Mucosa of rectum (tissue), 2 donors: ENCODE measurements around the gene BAIAP2.
"Not testable (repeated sequence)": the region's sequence is repeated elsewhere in the genome, so short reads cannot be mapped to it uniquely, and the experiment has no call there.

Experiments
- H3K27ac ChIP-seq, 2 donors: one replicate each; pipeline ENCODE4 v1.7.0; 2013; ENCODE audit warnings: inconsistent platforms in 2 of 2, low read depth in 2 of 2, low read length in 2 of 2
- H3K27me3 ChIP-seq, 2 donors: one replicate each; pipeline ENCODE4 v1.7.0; 2013; ENCODE audit warnings: low read length in 2 of 2; ENCODE audit not compliant: control insufficient read depth in 2 of 2, insufficient read depth in 2 of 2
- H3K36me3 ChIP-seq, 2 donors: one replicate each; pipeline ENCODE4 v1.7.0; 2013; ENCODE audit warnings: low read length in 2 of 2; ENCODE audit not compliant: control insufficient read depth in 2 of 2, insufficient read depth in 2 of 2
- H3K4me1 ChIP-seq, 2 donors: one replicate each; pipeline ENCODE4 v1.7.0; 2013; ENCODE audit warnings: low read length in 2 of 2, mild to moderate bottlenecking in 1 of 2; ENCODE audit not compliant: control insufficient read depth in 2 of 2, insufficient read depth in 2 of 2
- H3K4me3 ChIP-seq, 2 donors: one replicate each; pipeline ENCODE4 v1.7.0; 2013; ENCODE audit warnings: low read length in 2 of 2
- H3K9ac ChIP-seq, 2 donors: one replicate each; pipeline ENCODE4 v1.7.0; 2013; ENCODE audit warnings: low read length in 2 of 2, low read depth in 1 of 2, mild to moderate bottlenecking in 1 of 2
- H3K9me3 ChIP-seq, 2 donors: one replicate each; pipeline ENCODE4 v1.7.0; 2013; ENCODE audit warnings: low read length in 2 of 2; ENCODE audit not compliant: control insufficient read depth in 2 of 2
- donor health status: healthy.
- donor health status: Normal muscosa, but diverticular disease.

BAIAP2 gene

DNA sequence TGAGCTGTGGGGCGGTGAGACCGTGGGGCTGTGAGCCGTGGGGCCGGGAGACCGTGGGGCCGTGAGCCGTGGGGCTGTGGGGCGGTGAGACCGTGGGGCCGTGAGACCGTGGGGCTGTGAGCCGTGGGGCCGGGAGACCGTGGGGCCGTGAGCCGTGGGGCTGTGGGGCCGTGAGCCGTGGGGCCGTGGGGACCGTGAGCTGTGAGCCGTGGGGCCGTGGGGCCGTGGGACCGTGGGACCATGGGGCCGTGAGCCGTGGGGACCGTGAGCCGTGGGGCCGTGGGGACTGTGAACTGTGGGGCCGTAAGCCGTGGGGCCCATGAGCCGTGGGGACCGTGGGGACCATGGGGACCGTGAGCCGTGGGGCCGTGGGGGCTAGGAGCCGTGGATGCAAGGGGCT, 105.7 kb downstream of the BAIAP2 start:
- H3K4me3 ChIP-seq, result no peak overlapping the region
- no peaks in the 10 kb centered on the region for H3K9me3 ChIP-seq
- no peaks in the 10 kb centered on the region for H3K36me3 ChIP-seq
- no peaks in the 10 kb centered on the region for H3K27me3 ChIP-seq
- peaks cover 0 to 5% of the 10 kb centered on the region in 2 donors for H3K4me1 ChIP-seq
- no peak overlapping the region for H3K9ac ChIP-seq
- H3K27ac ChIP-seq, result no peak overlapping the region

DNA sequence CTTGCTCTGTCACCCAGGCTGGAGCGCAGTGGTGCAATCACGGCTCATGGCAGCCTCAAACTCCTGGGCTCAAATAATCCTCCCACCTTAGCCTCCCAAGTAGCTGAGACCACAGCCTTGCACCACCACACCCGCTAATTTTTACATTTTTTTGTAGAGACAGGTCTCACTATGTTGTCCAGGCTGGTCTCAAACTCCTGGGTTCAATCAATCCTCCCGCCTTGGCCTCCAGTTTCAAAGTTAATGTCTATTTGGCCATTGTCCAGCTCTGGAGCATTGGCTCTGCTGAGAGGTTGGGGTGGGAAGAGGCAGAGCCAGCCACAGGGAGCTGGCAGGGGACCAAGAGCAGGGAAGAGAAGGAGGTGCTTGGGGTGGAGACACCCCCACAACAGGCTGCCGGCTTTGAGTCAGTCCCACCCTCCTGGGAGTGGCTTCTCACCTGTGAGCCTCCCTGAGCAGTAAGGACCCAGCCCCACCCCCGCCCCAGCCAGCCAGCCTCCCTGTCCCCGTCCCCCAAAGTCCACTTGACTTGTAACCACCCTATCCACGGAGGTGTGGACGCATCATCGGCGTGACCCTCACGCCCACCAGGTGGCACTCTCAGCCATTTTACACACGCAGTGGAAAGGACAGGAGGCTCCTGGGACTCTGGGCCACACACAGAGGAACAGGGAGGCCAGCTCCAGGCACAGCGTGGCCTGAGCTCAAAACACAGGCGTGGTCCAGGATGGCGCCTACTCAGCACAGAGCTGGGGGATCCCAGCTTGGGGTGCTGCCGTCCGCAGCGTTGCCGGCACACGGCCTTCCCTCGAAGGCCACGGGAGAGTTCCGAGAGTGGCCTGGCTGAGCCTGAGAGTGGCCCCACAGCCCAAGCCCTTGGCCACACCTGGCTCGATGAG, 107.6 kb downstream of the BAIAP2 start:
- H3K9me3 ChIP-seq, result no peaks in the 10 kb centered on the region
- H3K4me1 ChIP-seq, result peaks cover 0 to 2% of the 10 kb centered on the region in 2 donors
- no peaks in the 10 kb centered on the region for H3K36me3 ChIP-seq
- no peaks in the 10 kb centered on the region for H3K27me3 ChIP-seq
- H3K9ac ChIP-seq, result no peak overlapping the region
- no peak overlapping the region for H3K27ac ChIP-seq
- H3K4me3 ChIP-seq, result no peak overlapping the region

DNA sequence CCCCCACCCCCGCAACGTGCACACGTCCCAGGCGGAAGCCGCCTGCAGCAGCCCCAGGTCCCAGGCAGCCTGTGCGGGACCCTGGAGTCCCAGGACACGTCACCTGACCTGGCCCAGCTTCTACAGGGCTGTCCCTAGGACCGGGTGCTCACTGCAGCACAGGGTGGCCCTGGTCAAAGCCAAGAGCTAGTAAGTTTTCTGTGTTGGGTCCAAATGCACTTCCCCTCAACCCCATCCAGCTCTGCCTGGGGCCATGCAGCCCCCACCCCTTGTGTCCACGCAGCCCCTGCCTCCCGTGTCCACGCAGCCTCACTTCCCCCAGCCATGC, 108.2 kb downstream of the BAIAP2 start:
- peaks cover 0 to 2% of the 10 kb centered on the region in 2 donors for H3K4me1 ChIP-seq
- H3K27ac ChIP-seq, result no peak overlapping the region
- H3K9ac ChIP-seq, result no peak overlapping the region
- H3K4me3 ChIP-seq, result no peak overlapping the region
- H3K9me3 ChIP-seq, result no peaks in the 10 kb centered on the region
- no peaks in the 10 kb centered on the region for H3K36me3 ChIP-seq
- H3K27me3 ChIP-seq, result no peaks in the 10 kb centered on the region

DNA sequence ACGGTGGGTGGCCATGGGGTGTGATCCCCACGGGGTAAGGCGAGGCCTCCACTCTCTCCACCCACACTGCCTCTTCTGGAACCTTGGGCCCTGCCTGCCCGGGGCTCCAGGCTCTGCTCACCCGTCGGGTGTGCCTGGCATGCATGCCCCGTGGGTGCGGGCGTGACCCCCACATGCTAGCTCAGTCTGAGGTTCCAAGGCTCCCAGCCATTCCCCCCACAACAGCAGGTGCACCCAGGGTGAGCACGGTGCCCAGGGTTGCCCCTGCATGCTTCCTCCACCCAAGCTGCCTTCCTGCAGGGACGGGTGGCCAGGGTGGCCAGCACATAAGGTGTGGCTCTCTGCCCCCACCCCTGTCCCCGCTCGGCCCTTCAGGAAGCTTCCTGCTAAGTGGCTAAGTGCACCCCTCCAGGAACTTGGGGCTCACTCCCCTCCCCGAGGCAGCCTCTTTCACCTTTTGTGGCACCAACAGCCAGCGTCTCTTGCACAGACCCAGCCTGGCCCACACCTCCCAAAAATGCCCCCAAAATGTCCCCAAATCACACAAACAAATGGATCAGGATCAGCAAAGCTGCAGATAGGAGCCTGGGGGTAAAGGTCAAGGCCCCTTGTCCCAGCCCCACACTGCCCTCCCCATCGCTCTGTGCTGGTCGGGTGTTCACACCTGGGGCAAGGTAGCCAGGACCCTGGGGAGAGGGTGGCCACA, 108.9 kb downstream of the BAIAP2 start:
- H3K27ac ChIP-seq, result no peak overlapping the region
- no peak overlapping the region for H3K4me3 ChIP-seq
- H3K9me3 ChIP-seq, result no peaks in the 10 kb centered on the region
- no peaks in the 10 kb centered on the region for H3K27me3 ChIP-seq
- H3K9ac ChIP-seq, result no peak overlapping the region
- H3K36me3 ChIP-seq, result no peaks in the 10 kb centered on the region
- H3K4me1 ChIP-seq, result peaks cover 0 to 2% of the 10 kb centered on the region in 2 donors

- Histone ChIP-seq H3K9ac (no peak overlapping the region), H3K9me3 (no peaks in the 10 kb centered on the region), H3K36me3 (no peaks in the 10 kb centered on the region), H3K27me3 (no peaks in the 10 kb centered on the region), H3K4me1 (peaks cover 0 to 2% of the 10 kb centered on the region in 2 donors), H3K27ac (no peak overlapping the region), H3K4me3 (no peak overlapping the region)
Measured at GRCh38 chr17:81144423-81144781, 109.5 kb downstream of the BAIAP2 start.

DNA sequence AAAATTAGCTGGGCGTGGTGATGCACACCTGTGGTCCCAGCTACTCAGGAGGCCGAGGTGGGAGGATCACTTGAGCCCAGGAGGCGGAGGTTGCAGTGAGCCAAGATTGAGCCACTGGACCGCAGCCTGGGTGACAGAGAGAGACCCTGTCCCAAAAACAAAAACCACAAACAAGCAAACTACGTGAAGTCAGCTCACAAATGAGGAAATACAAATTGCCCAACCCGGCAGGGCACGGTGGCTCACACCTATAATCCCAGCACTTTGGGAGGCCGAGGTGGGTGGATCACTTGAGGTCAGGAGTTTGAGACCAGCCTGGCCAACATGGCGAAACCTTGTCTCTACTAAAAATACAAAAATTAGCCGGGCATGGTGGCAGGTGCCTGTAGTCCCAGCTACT, 111.3 kb downstream of the BAIAP2 start:
- H3K27me3 ChIP-seq, H3K36me3 ChIP-seq, H3K9ac ChIP-seq, H3K4me3 ChIP-seq, H3K27ac ChIP-seq, H3K4me1 ChIP-seq, H3K9me3 ChIP-seq: not testable (repeated sequence)

DNA sequence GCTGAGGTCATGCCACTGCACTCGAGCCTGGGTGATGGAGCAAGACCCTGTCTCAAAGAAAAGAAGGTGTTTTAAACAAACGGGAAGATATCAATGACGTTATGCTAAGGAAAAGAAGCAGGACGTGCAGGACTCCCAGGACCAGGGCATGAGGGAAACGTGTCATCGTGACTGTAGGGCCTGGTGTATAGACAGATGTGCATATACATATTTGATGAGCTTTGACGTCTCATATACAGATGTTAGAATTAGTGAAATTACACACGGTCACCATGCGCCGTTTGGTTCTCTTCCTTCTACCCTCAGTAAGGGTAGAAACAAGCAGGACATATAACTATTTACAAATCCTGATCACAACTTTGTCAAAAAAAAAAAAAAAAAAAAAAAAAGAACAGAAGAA, 112.8 kb downstream of the BAIAP2 start:
- Histone ChIP-seq H3K9me3 (no peaks in the 10 kb centered on the region), H3K9ac (no peak overlapping the region), H3K27ac (no peak overlapping the region), H3K36me3 (no peaks in the 10 kb centered on the region), H3K4me1 (peaks cover 0 to 2% of the 10 kb centered on the region in 2 donors), H3K27me3 (peaks cover 0 to 2% of the 10 kb centered on the region in 2 donors), H3K4me3 (no peak overlapping the region)

GRCh38 chr17:81148571-81148970, 113.6 kb downstream of the BAIAP2 start:
- Histone ChIP-seq H3K36me3 (no peaks in the 10 kb centered on the region), H3K4me3 (no peak overlapping the region), H3K27ac (no peak overlapping the region), H3K27me3 (peaks cover 0 to 2% of the 10 kb centered on the region in 2 donors), H3K9ac (no peak overlapping the region), H3K9me3 (no peaks in the 10 kb centered on the region), H3K4me1 (no peaks in the 10 kb centered on the region)

DNA sequence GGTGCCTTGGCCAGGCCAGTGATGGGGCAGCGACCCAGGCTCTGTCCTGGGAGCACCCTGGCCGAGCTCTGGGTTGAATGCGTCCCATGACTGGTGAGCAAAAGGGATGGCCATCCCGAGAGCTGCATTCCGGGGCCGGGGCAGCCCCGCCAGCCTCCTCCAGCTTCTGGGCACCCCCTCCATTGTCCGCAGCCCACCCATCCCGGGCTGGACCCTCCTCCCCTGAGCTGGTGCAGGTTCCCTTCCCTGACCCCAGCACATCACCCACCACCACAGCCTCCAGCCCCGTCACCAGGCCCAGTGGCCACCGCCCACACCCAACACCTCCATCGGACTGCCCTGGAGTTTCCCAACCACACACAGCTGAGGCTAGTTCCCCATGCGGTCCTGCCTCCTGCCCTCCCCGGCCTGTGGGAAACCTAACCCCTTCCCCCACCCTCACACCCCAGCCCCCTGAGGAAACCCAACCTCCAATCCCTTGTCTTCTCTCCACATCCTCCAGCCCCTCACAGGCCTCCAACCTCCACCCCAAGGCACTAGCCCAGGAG, 114.1 kb downstream of the BAIAP2 start:
- H3K4me3 ChIP-seq, result no peak overlapping the region

GRCh38 chr17:81150377-81151077, 115.6 kb downstream of the BAIAP2 start:
- no peak overlapping the region for H3K27ac ChIP-seq
- H3K9ac ChIP-seq, result no peak overlapping the region
- H3K4me3 ChIP-seq, result no peak overlapping the region
- peaks cover 0 to 2% of the 10 kb centered on the region in 2 donors for H3K27me3 ChIP-seq
- H3K36me3 ChIP-seq, result no peaks in the 10 kb centered on the region
- no peaks in the 10 kb centered on the region for H3K4me1 ChIP-seq
- H3K9me3 ChIP-seq, result no peaks in the 10 kb centered on the region

More for the DNA sequence above, 114.1 kb downstream of the BAIAP2 start:
- no peaks in the 10 kb centered on the region for H3K4me1 ChIP-seq
- peaks cover 0 to 2% of the 10 kb centered on the region in 2 donors for H3K27me3 ChIP-seq
- H3K36me3 ChIP-seq, result no peaks in the 10 kb centered on the region
- no peak overlapping the region for H3K27ac ChIP-seq
- H3K9ac ChIP-seq, result no peak overlapping the region
- no peaks in the 10 kb centered on the region for H3K9me3 ChIP-seq
